GM19043 (cell line): Measurements from ENCODE around the gene TRDN.

Source experiments
- ATAC-seq: cut with Tn5 transposase; IDR thresholded peaks from one replicate; pipeline ENCODE4 v1.9.1; 2021; ENCODE audit warnings: low read depth; ENCODE audit not compliant: unreplicated experiment

The TRDN gene, protein sequence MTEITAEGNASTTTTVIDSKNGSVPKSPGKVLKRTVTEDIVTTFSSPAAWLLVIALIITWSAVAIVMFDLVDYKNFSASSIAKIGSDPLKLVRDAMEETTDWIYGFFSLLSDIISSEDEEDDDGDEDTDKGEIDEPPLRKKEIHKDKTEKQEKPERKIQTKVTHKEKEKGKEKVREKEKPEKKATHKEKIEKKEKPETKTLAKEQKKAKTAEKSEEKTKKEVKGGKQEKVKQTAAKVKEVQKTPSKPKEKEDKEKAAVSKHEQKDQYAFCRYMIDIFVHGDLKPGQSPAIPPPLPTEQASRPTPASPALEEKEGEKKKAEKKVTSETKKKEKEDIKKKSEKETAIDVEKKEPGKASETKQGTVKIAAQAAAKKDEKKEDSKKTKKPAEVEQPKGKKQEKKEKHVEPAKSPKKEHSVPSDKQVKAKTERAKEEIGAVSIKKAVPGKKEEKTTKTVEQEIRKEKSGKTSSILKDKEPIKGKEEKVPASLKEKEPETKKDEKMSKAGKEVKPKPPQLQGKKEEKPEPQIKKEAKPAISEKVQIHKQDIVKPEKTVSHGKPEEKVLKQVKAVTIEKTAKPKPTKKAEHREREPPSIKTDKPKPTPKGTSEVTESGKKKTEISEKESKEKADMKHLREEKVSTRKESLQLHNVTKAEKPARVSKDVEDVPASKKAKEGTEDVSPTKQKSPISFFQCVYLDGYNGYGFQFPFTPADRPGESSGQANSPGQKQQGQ

DNA sequence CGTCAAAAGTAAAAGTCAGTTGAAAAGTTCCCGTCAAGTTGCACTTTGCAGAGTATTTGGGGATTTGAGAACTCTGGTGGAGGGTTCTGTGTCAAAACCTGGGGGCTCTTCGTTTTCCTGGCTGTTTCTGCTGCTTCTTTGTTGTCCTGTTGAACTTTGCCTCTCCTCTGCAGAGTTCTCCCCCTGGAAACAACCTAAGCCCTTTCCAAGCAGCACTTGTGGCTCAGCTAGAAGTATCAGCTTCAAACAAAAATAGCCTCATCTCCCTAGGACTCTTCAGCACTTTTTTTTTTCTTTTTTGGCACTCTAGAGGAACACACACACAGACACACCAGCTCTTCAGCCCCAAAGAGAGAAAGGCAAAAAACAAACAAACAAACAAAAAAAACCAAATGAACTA lies at the start of gene TRDN:
Gene TRDN (minus strand): TSS at position 169 of the 400 bp plus-strand sequence. CDS start 175 bp downstream, outside the sequence.
- no peak for ATAC-seq

DNA sequence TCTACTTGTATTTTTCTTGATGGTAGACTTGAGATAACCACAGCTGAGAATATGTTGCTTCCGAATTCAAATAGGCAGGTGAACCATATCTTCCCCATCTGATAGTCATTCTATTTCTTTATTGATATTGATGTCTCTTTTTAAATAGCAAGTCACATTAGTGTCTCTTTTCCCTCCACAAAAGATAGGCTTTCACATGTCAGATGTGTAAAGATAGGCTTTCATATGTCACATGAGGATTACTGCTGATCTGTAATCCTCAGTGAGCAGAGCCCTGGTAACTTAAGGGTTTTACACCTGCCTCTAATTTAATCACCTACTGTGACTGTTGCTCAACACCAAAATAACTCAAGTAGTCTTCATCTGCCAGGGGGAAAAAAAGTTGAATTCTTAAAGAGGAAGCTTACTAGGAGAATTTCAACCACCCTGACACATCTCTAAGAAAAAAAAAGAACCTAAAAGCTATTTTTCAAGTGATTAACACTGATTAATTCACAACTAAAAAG lies 45.3 kb upstream of the TRDN start:
- no peak for ATAC-seq

DNA sequence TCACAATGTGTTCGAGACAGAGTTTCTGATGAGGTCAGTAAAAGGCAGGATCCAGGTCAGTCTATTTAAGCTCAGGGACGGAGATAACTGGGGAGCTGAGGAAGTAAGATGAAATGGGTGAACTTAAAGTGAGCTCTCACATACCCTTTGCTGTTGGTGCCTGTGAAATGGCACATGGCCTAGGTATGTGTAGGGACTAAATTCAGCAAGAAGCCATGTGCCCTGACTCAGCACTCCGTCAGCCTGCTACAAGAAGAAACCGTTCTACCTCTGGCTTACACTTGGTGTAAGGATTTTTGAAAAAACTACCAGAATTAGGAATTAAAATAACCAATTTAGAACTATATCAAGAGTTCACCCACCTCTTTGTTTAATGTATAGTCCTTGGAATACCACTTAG lies 41.1 kb upstream of the TRDN start:
- no peak for ATAC-seq

DNA sequence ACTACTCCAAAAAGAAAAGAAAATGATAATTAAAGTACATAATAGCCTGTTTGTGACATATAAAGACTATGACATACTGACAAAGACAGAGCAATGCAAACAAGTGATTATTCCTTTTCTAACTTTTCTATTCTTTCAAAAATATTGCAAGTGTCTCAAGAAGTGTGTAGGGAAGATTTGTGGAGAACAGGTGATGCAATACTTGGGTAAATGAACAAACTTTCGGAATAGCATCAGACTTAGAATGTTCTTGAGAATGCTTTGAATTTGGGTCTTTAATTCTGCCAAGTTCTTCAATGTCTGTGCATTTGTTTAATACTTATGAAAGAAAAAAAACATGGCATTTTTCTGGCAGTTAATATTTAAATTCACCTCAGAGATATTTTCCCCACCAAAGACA lies 40.0 kb upstream of the TRDN start:
- ATAC-seq = no peak

DNA sequence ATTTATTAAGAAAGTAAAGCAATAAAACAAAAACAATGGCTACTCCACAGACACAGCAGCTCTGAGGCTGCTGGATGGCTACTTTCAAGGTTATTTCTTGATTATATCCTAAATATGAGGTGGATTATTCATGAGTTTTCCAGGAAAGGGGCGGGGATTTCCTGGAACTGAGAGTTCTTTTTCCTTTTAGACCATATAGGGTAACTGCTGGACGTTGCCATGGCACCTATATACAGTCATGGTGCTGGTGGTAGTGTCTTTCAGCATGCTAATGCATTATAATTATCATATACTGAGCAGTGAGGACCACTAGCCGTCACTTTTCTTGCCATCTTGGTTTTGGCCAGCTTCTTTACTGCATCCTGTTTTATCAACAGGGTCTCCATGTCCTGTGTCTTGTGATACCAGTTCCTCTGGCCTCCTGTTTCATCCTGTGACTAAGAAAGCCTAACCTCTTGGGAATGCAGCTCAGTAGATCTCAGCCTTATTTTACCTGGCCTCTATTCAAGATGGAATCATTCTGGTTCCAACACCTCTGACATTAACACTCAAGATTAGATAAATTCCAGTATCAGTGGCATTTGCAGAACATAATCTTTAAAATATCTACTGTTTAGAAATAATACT lies 32.3 kb upstream of the TRDN start:
- no peak for ATAC-seq

DNA sequence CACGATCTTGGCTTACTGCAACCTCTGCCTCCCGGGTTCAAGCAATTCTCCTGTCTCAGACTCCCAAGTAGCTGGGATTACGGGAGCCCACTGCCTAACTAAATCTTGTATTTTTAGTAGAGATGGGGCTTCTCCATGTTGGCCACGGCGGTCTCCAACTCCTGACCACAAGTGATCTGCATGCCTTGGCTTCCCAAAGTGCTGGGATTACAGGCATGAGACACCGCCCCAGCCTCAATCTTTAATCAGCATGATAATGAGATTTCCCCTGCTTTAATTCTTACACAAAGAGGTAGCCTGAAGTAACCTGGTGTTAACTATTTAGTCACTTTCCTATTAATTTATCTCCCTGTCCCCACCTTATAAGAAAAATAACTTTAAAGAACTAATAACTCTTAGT lies 31.3 kb upstream of the TRDN start:
- ATAC-seq = no peak

DNA sequence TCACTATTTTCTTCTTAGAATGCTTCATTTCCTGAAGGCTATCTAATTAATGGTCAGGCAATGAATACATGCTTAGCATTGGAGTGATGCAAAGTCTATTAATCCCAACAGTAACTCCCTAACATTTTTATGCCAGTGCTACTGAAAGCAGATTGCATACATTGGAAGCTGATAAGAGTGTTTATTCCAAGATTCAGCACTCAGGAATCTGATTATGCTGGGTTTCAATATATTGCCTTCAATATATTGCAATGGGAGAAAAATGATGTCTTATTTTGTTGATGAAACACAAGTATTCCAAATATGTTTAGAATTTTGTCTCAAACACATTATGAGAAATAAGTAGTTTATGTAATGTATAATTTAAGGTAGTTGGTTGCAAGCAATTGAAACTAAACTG lies 26.7 kb upstream of the TRDN start:
- no peak for ATAC-seq

DNA sequence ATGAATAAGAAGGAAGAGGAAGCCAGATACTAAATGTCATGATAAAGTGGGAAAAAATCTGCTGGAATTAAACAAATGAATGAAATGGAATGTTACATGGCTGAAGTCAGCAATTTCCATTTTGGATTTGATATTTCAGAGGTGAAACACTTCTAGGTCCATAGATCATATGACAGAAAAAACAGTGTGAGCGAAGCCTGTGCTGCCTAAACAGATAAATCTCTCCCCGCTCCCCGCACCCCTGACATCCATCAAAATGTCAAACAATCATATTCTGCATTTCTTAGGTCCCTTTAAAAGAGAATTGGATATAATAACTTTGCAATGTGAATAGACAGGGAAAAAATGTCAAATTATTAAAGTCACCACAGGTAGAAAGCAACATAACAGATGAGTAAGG lies 26.0 kb upstream of the TRDN start:
- no peak for ATAC-seq

DNA sequence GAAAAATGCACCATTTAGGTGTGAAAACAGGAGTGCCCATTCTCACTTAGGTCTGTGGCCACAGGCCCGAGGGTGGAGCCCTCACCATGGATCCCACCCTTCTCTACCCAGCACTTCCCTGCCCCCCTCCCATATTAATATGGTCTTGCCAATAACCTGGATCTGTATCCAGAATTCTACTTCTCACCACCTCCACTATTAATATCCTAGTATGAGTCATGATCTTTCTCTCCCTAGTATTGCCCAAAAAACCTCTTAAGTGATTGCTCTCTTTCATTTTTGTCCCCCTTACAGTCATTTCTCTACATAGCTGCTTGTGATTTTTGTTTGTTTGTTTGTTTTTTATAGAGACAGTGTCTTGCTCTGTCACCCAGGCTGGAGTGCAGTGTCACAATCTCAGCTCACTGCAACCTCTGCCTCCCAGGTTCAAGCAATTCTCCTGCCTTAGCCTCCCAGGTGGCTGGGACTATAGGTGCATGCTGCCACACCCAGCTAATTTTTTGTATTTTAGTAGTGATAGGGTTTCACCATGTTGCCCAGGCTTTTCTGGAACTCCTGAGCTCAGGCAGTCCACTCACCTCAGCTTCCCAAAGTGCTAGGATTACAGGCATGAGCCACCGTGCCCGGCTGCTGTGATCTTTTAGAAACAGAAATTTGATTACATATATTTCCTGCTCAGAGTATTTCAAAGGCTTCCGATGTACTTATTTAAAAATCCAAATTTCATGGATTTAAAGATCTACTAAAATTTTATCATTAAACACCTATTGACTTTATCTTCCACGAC lies 24.5 kb upstream of the TRDN start:
- ATAC-seq = no peak

DNA sequence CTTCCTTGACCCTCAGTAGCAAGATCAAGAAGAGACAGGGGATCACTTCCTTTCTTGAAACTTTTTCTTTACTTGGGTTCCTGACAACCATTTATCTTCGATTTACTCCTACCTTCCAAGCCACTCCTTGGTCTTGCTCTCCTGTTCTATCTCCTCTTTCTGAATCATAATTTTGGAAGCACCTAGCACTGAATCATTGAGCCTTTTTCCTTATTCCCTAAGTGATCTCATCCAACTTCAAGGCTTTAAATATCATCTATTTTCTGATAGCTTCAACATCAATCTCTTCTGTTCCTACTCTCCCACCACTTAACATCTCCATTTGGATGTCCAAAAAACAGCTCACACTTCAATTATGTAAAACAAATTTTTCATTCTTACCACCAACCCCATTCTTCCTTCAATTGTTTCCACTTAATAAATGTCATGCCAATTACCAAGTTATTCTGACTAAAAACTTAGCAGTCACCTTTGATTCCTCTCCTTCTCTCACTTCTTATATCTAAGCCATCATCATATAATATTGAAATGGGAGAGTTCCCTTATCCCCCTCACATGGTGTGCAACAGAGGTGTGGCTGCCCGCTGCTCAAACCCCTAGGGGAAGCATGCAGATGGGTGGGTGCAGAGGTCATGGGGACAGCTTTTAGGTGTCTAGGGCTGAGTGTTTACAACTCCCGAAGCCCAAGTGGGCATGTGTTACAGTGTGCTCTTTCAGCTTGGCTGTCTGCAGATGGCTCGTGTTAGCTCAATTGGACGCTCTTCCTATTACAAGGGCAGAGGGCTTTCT lies 23.4 kb upstream of the TRDN start:
- no peak for ATAC-seq

DNA sequence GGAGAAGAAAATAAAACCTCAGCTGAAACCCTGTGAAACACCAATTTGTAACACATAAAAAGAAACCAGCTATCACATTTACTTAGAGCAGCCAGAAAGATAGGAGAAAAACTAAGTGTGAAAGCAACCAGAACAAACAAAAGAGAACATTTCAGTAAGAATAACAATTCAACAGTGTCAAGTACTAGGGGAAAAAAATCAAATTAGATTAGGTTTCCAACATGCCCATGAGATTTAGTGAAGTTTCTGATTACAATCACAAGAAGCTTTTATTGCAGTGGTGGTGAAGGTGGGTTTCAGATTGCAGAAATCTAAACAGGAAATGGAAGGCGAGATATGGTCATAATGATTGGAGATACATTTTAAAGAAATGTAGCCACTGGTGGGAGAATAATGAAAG lies 22.1 kb upstream of the TRDN start:
- ATAC-seq = no peak

DNA sequence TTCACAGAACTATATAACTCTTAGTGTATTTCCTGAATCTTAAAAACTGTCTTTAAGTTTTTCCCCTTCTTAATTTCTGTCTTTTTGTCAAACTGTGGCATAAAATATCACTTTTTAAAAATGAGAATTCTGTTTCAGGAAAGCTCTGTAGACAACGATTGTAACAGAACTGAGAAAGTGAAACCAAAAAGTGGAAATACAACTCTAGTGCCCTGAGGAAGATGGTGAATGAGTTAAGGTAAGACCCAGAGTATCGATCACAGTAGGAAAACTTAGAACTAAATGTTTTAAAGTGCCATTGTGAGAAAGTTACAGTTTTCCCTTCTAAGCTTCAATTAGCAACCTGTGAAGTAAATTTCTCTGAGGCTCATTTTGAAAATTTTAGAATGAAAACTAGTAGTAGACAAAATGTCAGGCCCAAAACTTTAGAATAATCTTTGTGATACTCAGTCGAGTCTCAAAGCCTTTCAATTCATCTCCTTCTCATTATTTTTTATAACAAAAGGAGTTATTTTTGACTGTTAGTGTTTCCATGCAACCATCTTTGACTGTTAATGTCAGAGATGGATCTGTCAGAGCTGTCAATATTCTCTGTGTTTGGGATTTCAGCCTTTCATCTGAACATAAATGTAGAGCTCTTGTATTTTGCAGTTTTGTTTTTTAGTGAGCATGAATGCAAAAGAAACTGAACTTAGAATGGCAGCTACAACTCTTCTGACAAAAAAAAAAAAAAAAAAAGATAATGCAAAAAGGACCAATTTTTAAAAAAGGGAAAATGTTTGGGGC lies 19.0 kb upstream of the TRDN start:
- peak; percentile 85 for ATAC-seq

DNA sequence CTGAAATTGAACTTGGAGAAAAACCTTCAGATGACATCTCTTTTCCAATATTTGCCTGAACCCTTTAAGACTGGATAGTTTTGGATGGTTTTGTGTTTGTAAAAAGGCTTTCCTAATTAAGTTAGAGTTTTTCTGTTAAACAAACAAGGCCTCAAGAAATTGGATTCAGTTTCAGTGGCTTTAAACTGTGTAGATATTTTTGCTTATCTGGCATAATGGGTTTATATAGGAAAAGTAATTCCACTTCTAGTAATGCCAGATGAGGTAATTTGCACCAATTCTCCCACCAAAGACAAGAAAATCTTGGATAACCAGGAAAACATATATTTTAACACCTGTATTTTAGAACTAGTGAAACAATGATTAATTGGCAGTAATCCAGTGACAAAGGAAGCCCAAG lies 12.0 kb upstream of the TRDN start:
- no peak for ATAC-seq

DNA sequence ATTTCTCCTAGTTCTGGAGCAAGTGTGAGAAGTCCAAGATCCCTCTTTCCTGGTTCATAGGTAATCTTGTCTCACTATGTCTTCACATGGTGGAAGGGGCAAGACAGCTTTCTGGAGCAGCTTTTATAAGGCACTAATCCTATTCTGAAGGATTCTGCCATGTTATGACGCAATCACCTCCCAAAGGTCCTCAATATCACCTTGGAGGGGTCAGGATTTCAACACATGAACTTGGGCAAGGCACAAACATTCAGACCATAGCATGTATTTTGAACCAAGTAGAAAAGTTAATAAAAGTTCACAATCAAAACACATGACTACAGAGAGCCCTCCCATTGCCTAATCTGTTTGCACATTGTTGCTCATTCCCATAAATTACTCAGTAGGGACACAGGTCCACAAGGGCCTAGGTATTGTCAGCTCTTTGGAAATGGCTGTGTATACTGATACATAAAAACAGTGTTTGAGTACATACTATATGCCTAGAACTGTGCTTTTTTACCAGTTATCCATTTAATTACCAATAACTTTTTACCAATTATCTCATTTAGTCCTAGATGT lies 11.3 kb upstream of the TRDN start:
- no peak for ATAC-seq

DNA sequence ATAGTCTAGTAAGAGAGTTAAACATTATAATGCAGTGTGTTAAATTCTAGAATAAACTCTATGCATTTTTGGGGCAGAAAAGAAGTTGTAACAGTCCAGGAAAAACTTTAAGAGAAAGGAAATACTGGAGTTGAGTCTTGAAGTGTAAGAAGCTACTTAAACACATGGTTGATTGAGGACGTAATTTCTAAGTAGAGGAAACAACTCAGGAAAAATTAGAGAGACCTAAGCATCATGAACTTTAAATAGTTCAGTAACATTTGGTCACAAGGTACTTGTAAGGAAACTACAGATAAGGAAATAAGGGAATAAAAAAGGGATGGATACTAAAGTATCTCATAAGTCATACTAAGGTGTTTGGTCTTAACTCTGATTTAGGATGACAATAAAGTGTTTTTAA lies 4.7 kb upstream of the TRDN start:
- ATAC-seq = no peak

DNA sequence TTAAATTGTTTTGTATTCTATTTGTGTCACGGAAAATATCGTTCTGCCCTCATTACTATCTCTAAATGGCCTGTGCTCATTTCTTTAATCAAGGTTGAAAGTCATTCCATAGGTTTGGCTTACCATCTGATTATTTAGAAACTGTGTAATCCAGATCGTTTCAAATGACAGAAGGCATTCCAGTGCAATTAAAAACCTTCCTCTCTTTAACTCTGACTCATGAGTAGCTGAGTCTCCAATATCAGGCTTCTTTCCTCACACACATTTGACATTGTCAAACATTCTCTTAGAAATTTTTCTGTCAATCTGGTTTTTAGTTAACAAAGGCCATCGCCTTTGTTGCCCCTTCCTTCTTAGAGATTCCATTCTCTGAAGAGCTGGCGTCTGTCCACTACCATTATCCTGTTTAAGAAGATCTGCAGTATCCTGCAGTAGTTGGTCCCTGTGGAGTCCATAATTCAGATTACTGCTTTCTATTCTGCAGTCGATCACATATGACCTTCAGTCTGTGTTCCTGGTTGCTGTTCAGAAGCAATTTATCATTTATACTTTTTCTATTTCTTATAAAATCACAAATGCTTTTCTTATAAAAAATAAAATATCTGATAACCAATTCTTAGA lies 3.9 kb upstream of the TRDN start:
- no peak for ATAC-seq

DNA sequence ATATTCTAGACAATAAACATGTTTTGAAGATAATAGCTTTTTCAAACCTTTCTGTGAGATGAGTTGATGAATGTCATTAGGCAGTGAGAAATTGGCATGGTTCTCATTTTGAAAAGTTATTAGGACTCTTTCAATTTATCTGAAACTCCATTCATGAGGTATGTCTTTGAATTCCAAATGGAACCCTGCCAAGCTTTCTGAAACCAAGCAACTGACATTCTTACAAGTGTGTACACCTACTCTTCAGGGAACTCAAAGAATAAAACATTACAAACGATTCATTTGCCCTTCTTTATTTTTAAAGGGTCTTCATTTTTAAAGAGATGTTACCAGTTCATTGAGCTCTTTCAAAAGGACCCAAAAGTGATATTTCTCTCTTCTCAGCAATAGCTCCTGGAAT lies 2.1 kb upstream of the TRDN start:
- ATAC-seq = no peak

DNA sequence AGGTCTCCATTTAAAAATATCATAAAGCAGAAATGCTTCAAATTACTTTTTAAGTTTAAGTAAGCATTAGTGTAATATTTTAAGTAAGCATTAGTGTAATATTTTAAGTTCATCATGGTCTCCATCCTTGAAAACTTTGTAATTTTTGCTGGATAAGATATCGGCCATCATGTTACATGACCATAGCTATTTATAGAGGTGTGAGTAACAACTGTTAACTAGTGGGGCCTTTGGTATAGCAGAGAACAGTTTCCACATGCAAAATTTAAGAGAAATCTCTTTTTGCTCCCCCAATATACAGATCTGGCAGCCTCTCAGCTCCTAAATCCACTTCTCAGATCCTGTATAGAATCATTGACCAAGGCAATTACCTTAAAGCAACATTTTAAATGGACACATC lies 468 bp downstream of the TRDN start:
- ATAC-seq = no peak
